Endothelial cell of umbilical vein (primary cell): ENCODE data around the gene DSCAML1. TPM values are rescaled to one million over a fixed set of nuclear protein-coding genes. Genes with fewer than 3 reads are reported as not detected.

Source experiments
- BruUV-seq: library from RNA; stranded (reverse); fragments of 400-500 nt; replicated peaks from 2 replicates; lab custom pipeline; 2021; lab: Mats Ljungman, UMichigan
- CTCF ChIA-PET: fragments of 300-600, 350-600 bp; sonication (Branson Sonifier 250); formaldehyde crosslinking; loops from one replicate; lab custom pipeline; 2021; ENCODE audit warnings: antibody characterized with exemption, inconsistent platforms; lab: Charles Lee
- POLR2A ChIA-PET: fragments of 300-600, 350-600 bp; sonication (Branson Sonifier 250); formaldehyde crosslinking; loops from one replicate; lab custom pipeline; 2021; ENCODE audit warnings: antibody characterized with exemption, inconsistent platforms; lab: Charles Lee
- DNase-seq: peaks from one replicate; pipeline ENCODE4 v3.0.0-alpha.2; 2011; ENCODE audit warnings: low read depth, low spot score
- FAIRE-seq: peaks from 2 replicates; lab custom pipeline; 2011; peaks lifted over from hg19 to GRCh38; lab: Jason Lieb, UNC
- H2AFZ ChIP-seq: 2 replicates; pipeline ENCODE4 v1.6.0; 2012; ENCODE audit warnings: low read depth, low read length, control low read depth, inconsistent platforms
- H3K27ac ChIP-seq: 2 replicates; pipeline ENCODE4 v1.5.1; 2011; ENCODE audit warnings: low read depth, mild to moderate bottlenecking, control low read depth, low read length, moderate library complexity; ENCODE audit not compliant: insufficient read depth
- H3K27me3 ChIP-seq, 2 experiments: 2 replicates each; pipeline versions ENCODE4 v1.6.0 to v1.6.1; 2011; ENCODE audit warnings: low read length in 2 of 2, mixed read lengths in 1 of 2; ENCODE audit not compliant: control insufficient read depth in 2 of 2, insufficient read depth in 2 of 2
- H3K36me3 ChIP-seq, 2 experiments: 2 replicates in 1 of 2; 3 replicates in 1 of 2; pipeline ENCODE4 v1.5.1; 2011; ENCODE audit warnings: low read length in 2 of 2, mild to moderate bottlenecking in 1 of 2, moderate library complexity in 1 of 2; ENCODE audit not compliant: control insufficient read depth in 2 of 2, insufficient read depth in 2 of 2; ENCODE audit errors: extremely low read depth in 1 of 2
- H3K4me1 ChIP-seq: 3 replicates; pipeline ENCODE4 v1.5.1; 2011; ENCODE audit warnings: mild to moderate bottlenecking, low read length; ENCODE audit not compliant: control insufficient read depth, insufficient read depth; ENCODE audit errors: extremely low read depth
- H3K4me2 ChIP-seq: 2 replicates; pipeline ENCODE4 v1.6.1; 2011; ENCODE audit warnings: low read length, control low read depth, mixed read lengths; ENCODE audit not compliant: insufficient read depth
- H3K4me3 ChIP-seq, 3 experiments: fragments of 200-600 bp in 1 of 3; sonication (generic), shearing (Covaris generic) in 1 of 3; replicated peaks in 1 of 3; 2 replicates each; pipeline ENCODE4 v1.5.1; 2011 to 2016; ENCODE audit warnings: control low read depth in 3 of 3, low read length in 3 of 3, mild to moderate bottlenecking in 2 of 3, inconsistent platforms in 1 of 3, low read depth in 1 of 3, moderate library complexity in 1 of 3; ENCODE audit not compliant: insufficient read depth in 1 of 3
- H3K79me2 ChIP-seq: 2 replicates; pipeline ENCODE4 v1.6.0; 2012; ENCODE audit warnings: low read length, inconsistent platforms; ENCODE audit not compliant: control insufficient read depth, insufficient read depth
- H3K9ac ChIP-seq: replicated peaks from 2 replicates; pipeline ENCODE3; 2011; ENCODE audit warnings: low read length, control low read depth; ENCODE audit not compliant: insufficient read depth; ENCODE audit errors: extremely low read depth
- H3K9me1 ChIP-seq: replicated peaks from 3 replicates; pipeline ENCODE4 v1.6.0; 2011; ENCODE audit warnings: mild to moderate bottlenecking, low read length; ENCODE audit not compliant: control insufficient read depth, insufficient read depth; ENCODE audit errors: extremely low read depth
- H3K9me3 ChIP-seq: replicated peaks from 2 replicates; pipeline ENCODE4 v1.5.1; 2012; ENCODE audit warnings: low read length, inconsistent platforms; ENCODE audit not compliant: control insufficient read depth, insufficient read depth
- H4K20me1 ChIP-seq: replicated peaks from 2 replicates; pipeline ENCODE3; 2011; ENCODE audit warnings: mild to moderate bottlenecking, low read length; ENCODE audit not compliant: control insufficient read depth, insufficient read depth; ENCODE audit errors: extremely low read depth
- CTCF ChIP-seq, 2 donors: IDR thresholded peaks; 1 replicate in 1 of 2; 2 replicates in 1 of 2; pipeline ENCODE4 v1.5.1; 2011; ENCODE audit warnings: low read length in 2 of 2, mild to moderate bottlenecking in 2 of 2, moderate library complexity in 2 of 2, control low read depth in 1 of 2, inconsistent platforms in 1 of 2, low read depth in 1 of 2; ENCODE audit not compliant: insufficient read depth in 1 of 2; ENCODE audit errors: extremely low read depth in 1 of 2
- EZH2 ChIP-seq: IDR thresholded peaks from 2 replicates; pipeline ENCODE4 v1.6.1; 2012; ENCODE audit warnings: borderline replicate concordance, low read depth, mild to moderate bottlenecking, moderate library complexity, low read length, inconsistent platforms; ENCODE audit not compliant: severe bottlenecking
- FOS ChIP-seq: IDR thresholded peaks from 2 replicates; pipeline ENCODE4 v1.6.1; 2011; ENCODE audit warnings: mild to moderate bottlenecking, low read length, moderate library complexity, borderline replicate concordance; ENCODE audit not compliant: insufficient read depth
- GATA2 ChIP-seq: IDR thresholded peaks from 2 replicates; pipeline ENCODE4 v1.7.0; 2011; ENCODE audit warnings: low read depth, mild to moderate bottlenecking, moderate library complexity, mixed read lengths, low read length; ENCODE audit not compliant: insufficient read length, insufficient read depth
- JUN ChIP-seq: IDR thresholded peaks from 2 replicates; pipeline ENCODE4 v1.6.1; 2011; ENCODE audit warnings: borderline replicate concordance, low read depth; ENCODE audit not compliant: insufficient read length, insufficient read depth
- MAX ChIP-seq: IDR thresholded peaks from 2 replicates; pipeline ENCODE4 v1.6.1; 2011; ENCODE audit not compliant: insufficient read depth, insufficient read length
- MYC ChIP-seq: IDR thresholded peaks from one replicate; pipeline ENCODE4 v1.6.1; 2011; ENCODE audit warnings: mild to moderate bottlenecking, low read depth, low read length
- POLR2A ChIP-seq: IDR thresholded peaks from 2 replicates; pipeline ENCODE4 v1.6.1; 2012; ENCODE audit warnings: low read depth, mild to moderate bottlenecking, control low read depth, low read length
- POLR2AphosphoS5 ChIP-seq: IDR thresholded peaks from 2 replicates; pipeline ENCODE4 v1.6.1; 2012; ENCODE audit warnings: low read depth, mild to moderate bottlenecking, control low read depth, low read length, moderate library complexity; ENCODE audit not compliant: insufficient read depth
- dilution Hi-C: fragments of 300-500 bp; cut with MboI; formaldehyde crosslinking; loops from one replicate; pipeline ENCODE4 v1.15.0; 2019; ENCODE audit warnings: low sequenced_read_pairs; ENCODE audit not compliant: extremely low pct_ligation_motif_present
- intact Hi-C: fragments of 100-400 bp; cut with micrococcal nuclease; formaldehyde crosslinking; loops from one replicate; pipeline ENCODE4 v1.10.0; 2022
- polyA plus RNA-seq, 4 experiments: library from polyadenylated mRNA; depleted of rRNA in 3 of 4; stranded (reverse) in 3 of 4; unstranded in 1 of 4; fragments of >200 nt; gene quantifications; 2 replicates each; pipeline versions ENCODE4 v1.2.1 to v1.2.3, GENCODE V29; 2011 to 2012; ENCODE audit warnings: missing spikeins in 1 of 4
- total RNA-seq: library from RNA; stranded (reverse); gene quantifications from 2 replicates; pipeline ENCODE4 v1.2.3, GENCODE V29; 2021

Gene DSCAML1
- total and polyA plus RNA-seq, 2 donors (not counting 3 experiments of a cell fraction or from before 2014, with no cell fraction given), result not detected

GRCh38 chr11:117761993-117762392 is 35.0 kb downstream of the DSCAML1 start:
- BruUV-seq, result no TSS peak
- POLR2A ChIA-PET, result no interaction called here
- no peak overlapping the region for H3K27ac ChIP-seq

More at GRCh38 chr11:117761993-117762392, 35.0 kb downstream of the DSCAML1 start:
- Histone ChIP-seq H3K9ac (no peak overlapping the region), H3K9me3 (no peaks in the 10 kb centered on the region), H3K9me1 (no peaks in the 10 kb centered on the region), H4K20me1 (no peaks in the 10 kb centered on the region), H3K79me2 (no peaks in the 10 kb centered on the region), H3K27me3 (no peaks in the 10 kb centered on the region), H2AFZ (no peak overlapping the region), H3K4me1 (no peaks in the 10 kb centered on the region), H3K4me2 (no peak overlapping the region), H3K36me3 (no peaks in the 10 kb centered on the region), H3K4me3 (no peak overlapping the region)
- TF ChIP-seq CTCF (IDR thresholded peaks at IDR 0.05; ENCODE audit: extremely low read depth in 1 of 2, insufficient read depth in 1 of 2, low read depth in 1 of 2, low read length in 2 of 2), result no peak
- no peak for TF ChIP-seq POLR2A
- no peak for TF ChIP-seq FOS
- no peak for TF ChIP-seq GATA2
- no peak for TF ChIP-seq EZH2
- TF ChIP-seq MYC, result no peak
- TF ChIP-seq MAX, result no peak
- TF ChIP-seq JUN, result no peak
- no peak for TF ChIP-seq POLR2AphosphoS5
- CTCF ChIA-PET, result no interaction called here
- no peak for DNase-seq
- dilution Hi-C loops (no loop called here), intact Hi-C loops (no loop called here)
- no peak for FAIRE-seq
